HEK293 (cell line): ENCODE measurements around the gene ADAMTS17.

Experiments
- CTCF ChIA-PET: fragments of 350-600 bp; formaldehyde crosslinking; extraction: SDS; loops from one replicate; lab custom pipeline; 2021; ENCODE audit warnings: antibody characterized with exemption; lab: Yijun Ruan, JAX
- POLR2A ChIA-PET: fragments of 300-600 bp; formaldehyde crosslinking; extraction: SDS; loops from one replicate; lab custom pipeline; 2020; ENCODE audit warnings: antibody characterized with exemption, inconsistent platforms; lab: Yijun Ruan, JAX
- H3K27ac ChIP-seq: fragments of 200-500 bp; sonication (Bioruptor generic); 2 replicates; pipeline ENCODE4 v1.5.1; 2014; ENCODE audit warnings: low read depth, low read length, control low read depth, inconsistent platforms; ENCODE audit errors: extremely low read depth
- H3K36me3 ChIP-seq, 2 experiments: fragments of 200-500 bp in 1 of 2; sonication (Bioruptor generic) in 1 of 2; 1 replicate in 1 of 2; 2 replicates in 1 of 2; pipeline ENCODE4 v1.5.1; 2014 to 2017; ENCODE audit warnings: inconsistent platforms in 2 of 2, low read length in 2 of 2; ENCODE audit not compliant: control insufficient read depth in 2 of 2, insufficient read depth in 1 of 2
- H3K4me1 ChIP-seq: fragments of 200-500 bp; sonication (Bioruptor generic); 2 replicates; pipeline ENCODE4 v1.5.1; 2014; ENCODE audit warnings: mild to moderate bottlenecking, low read length, inconsistent platforms; ENCODE audit not compliant: control insufficient read depth, insufficient read depth
- H3K4me3 ChIP-seq: 2 replicates; pipeline ENCODE4 v1.5.1; 2011; ENCODE audit warnings: low read depth, mild to moderate bottlenecking, control low read depth, low read length, moderate library complexity
- H3K9me3 ChIP-seq: fragments of 200-500 bp; sonication (Bioruptor generic); 2 replicates; pipeline ENCODE4 v1.5.1; 2014; ENCODE audit warnings: low read depth, low read length, inconsistent platforms; ENCODE audit not compliant: control insufficient read depth, insufficient read depth
- KLF8 ChIP-seq: fragments of 450-650 bp; formaldehyde crosslinking; IDR thresholded peaks from 2 replicates; pipeline ENCODE4 v1.5.1; 2016; ENCODE audit warnings: missing biosample characterization, missing genetic modification characterization
- MEIS1 ChIP-seq: sonication (generic); formaldehyde crosslinking; IDR thresholded peaks from 2 replicates; pipeline ENCODE4 v1.8.1; 2022; ENCODE audit warnings: missing genetic modification reagents, mild to moderate bottlenecking, borderline replicate concordance
- MZF1 ChIP-seq: fragments of 450-650 bp; formaldehyde crosslinking; IDR thresholded peaks from 2 replicates; pipeline ENCODE4 v1.5.1; 2017; ENCODE audit warnings: missing biosample characterization, missing genetic modification characterization, borderline replicate concordance
- OVOL3 ChIP-seq: fragments of 450-650 bp; formaldehyde crosslinking; IDR thresholded peaks from 2 replicates; pipeline ENCODE4 v1.5.1; 2016; ENCODE audit warnings: missing biosample characterization, missing genetic modification characterization
- PRDM1 ChIP-seq: fragments of 450-650 bp; formaldehyde crosslinking; IDR thresholded peaks from 2 replicates; pipeline ENCODE4; 2016; ENCODE audit warnings: missing biosample characterization, missing genetic modification characterization
- ZBTB26 ChIP-seq: fragments of 450-650 bp; formaldehyde crosslinking; optimal IDR thresholded peaks from 2 replicates; pipeline ENCODE3; 2016; ENCODE audit warnings: missing biosample characterization, mild to moderate bottlenecking, missing genetic modification characterization
- ZNF157 ChIP-seq: fragments of 450-650 bp; formaldehyde crosslinking; IDR thresholded peaks from 2 replicates; pipeline ENCODE4 v1.5.1; 2016; ENCODE audit warnings: missing biosample characterization, missing genetic modification characterization
- ZNF169 ChIP-seq: fragments of 450-650 bp; formaldehyde crosslinking; IDR thresholded peaks from 2 replicates; pipeline ENCODE4 v1.5.1; 2016; ENCODE audit warnings: missing biosample characterization, missing genetic modification characterization
- ZNF23 ChIP-seq: fragments of 450-650 bp; formaldehyde crosslinking; IDR thresholded peaks from 2 replicates; pipeline ENCODE4 v1.5.1; 2016; ENCODE audit warnings: missing biosample characterization, missing genetic modification characterization, borderline replicate concordance
- ZNF292 ChIP-seq: fragments of 450-650 bp; formaldehyde crosslinking; IDR thresholded peaks from 2 replicates; pipeline ENCODE4 v1.5.1; 2016; ENCODE audit warnings: low read depth, missing biosample characterization, missing genetic modification characterization, borderline replicate concordance
- ZNF404 ChIP-seq: fragments of 450-650 bp; formaldehyde crosslinking; IDR thresholded peaks from 2 replicates; pipeline ENCODE4 v1.5.1; 2017; ENCODE audit warnings: missing biosample characterization, missing genetic modification characterization
- ZNF48 ChIP-seq: fragments of 450-650 bp; formaldehyde crosslinking; IDR thresholded peaks from 2 replicates; pipeline ENCODE4 v1.5.1; 2016; ENCODE audit warnings: missing biosample characterization, missing genetic modification characterization
- ZNF560 ChIP-seq: fragments of 450-650 bp; formaldehyde crosslinking; IDR thresholded peaks from 2 replicates; pipeline ENCODE4 v1.5.1; 2017; ENCODE audit warnings: missing biosample characterization, missing genetic modification characterization, borderline replicate concordance
- ZNF585B ChIP-seq: fragments of 450-650 bp; formaldehyde crosslinking; IDR thresholded peaks from 2 replicates; pipeline ENCODE4 v1.5.1; 2016; ENCODE audit warnings: missing biosample characterization, missing genetic modification characterization
- ZNF624 ChIP-seq: fragments of 450-650 bp; formaldehyde crosslinking; IDR thresholded peaks from 2 replicates; pipeline ENCODE4 v1.5.1; 2017; ENCODE audit warnings: missing biosample characterization, missing genetic modification characterization
- ZNF677 ChIP-seq: fragments of 450-650 bp; IDR thresholded peaks from 2 replicates; pipeline ENCODE4 v1.5.0; 2018; ENCODE audit warnings: missing biosample characterization, mild to moderate bottlenecking, missing genetic modification characterization, moderate library complexity
- ZNF692 ChIP-seq: fragments of 450-650 bp; formaldehyde crosslinking; IDR thresholded peaks from 2 replicates; pipeline ENCODE4 v1.5.1; 2016; ENCODE audit warnings: missing biosample characterization, missing genetic modification characterization
- ZSCAN5A ChIP-seq: fragments of 450-650 bp; formaldehyde crosslinking; IDR thresholded peaks from 2 replicates; pipeline ENCODE4 v1.5.1; 2016; ENCODE audit warnings: missing biosample characterization, missing genetic modification characterization
- ZXDB ChIP-seq: fragments of 450-650 bp; formaldehyde crosslinking; IDR thresholded peaks from 2 replicates; pipeline ENCODE4 v1.5.1; 2016; ENCODE audit warnings: missing biosample characterization, missing genetic modification characterization
- TF ChIP-seq, protein P1 (sequence below): fragments of 450-650 bp; formaldehyde crosslinking; IDR thresholded peaks from 2 replicates; pipeline ENCODE4 v1.5.1; 2016; ENCODE audit warnings: missing biosample characterization, missing genetic modification characterization

ADAMTS17 gene

GRCh38 chr15:100078511-100079220 is 263.1 kb downstream of the ADAMTS17 start:
- H3K4me3 ChIP-seq: no peak overlapping the region
- no peak overlapping the region for H3K27ac ChIP-seq
- ChIA-PET CTCF (interaction anchor here (0.6 to 0.7 kb wide), 2 partner anchors 16 to 1431 kb away, joined by 3 to 4 read pairs; no protein-coding TSS in a partner anchor), POLR2A (no interaction called here)
- TF ChIP-seq ZNF157 (no peak), ZNF585B (tag by site-specific recombination) (no peak), ZNF404 (tag by site-specific recombination) (no peak), PRDM1 (tag by site-specific recombination) (no peak), KLF8 (tag by site-specific recombination) (no peak), ZNF560 (no peak), ZXDB (tag by site-specific recombination) (no peak), ZNF48 (no peak), MEIS1 (CRISPR knock-in tag) (no peak), ZNF624 (tag by site-specific recombination) (no peak), ZNF292 (no peak)
- TF ChIP-seq, protein P1, sequence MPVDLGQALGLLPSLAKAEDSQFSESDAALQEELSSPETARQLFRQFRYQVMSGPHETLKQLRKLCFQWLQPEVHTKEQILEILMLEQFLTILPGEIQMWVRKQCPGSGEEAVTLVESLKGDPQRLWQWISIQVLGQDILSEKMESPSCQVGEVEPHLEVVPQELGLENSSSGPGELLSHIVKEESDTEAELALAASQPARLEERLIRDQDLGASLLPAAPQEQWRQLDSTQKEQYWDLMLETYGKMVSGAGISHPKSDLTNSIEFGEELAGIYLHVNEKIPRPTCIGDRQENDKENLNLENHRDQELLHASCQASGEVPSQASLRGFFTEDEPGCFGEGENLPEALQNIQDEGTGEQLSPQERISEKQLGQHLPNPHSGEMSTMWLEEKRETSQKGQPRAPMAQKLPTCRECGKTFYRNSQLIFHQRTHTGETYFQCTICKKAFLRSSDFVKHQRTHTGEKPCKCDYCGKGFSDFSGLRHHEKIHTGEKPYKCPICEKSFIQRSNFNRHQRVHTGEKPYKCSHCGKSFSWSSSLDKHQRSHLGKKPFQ: no peak
- H3K9me3 ChIP-seq: no peaks in the 10 kb centered on the region
- no peaks in the 10 kb centered on the region for H3K36me3 ChIP-seq
- H3K4me1 ChIP-seq: no peaks in the 10 kb centered on the region

DNA sequence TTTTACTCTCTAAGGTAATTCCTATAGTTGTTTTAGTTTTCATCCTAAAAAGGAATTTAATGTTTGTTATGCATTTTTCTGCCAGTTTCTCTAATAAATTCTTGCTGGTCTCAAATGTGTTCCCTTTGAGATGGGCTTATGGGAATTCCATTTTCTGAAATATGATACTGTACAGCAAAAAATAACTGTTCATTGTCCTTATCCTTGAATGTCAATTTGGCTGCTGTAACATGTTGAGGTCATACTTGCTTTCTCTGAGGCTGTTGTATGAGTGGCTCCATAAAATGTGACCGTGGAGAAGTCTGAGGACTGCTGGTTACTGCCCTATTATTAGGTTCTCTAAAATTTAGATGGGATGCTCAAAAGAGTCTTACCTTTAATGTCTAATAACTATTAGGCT is 266.5 kb downstream of the ADAMTS17 start:
- Histone ChIP-seq H3K9me3 (no peaks in the 10 kb centered on the region), H3K4me1 (no peaks in the 10 kb centered on the region), H3K4me3 (no peak overlapping the region), H3K36me3 (no peaks in the 10 kb centered on the region), H3K27ac (no peak overlapping the region)
- TF ChIP-seq ZNF677 (tag by site-specific recombination) (no peak), ZSCAN5A (tag by site-specific recombination) (no peak), ZNF169 (no peak), ZNF48 (no peak), ZBTB26 (no peak), OVOL3 (tag by site-specific recombination) (no peak), ZNF23 (tag by site-specific recombination) (no peak), ZNF692 (tag by site-specific recombination) (no peak), MZF1 (no peak)
- CTCF ChIA-PET: interaction anchor here (0.7 kb wide), 1 partner anchor 13 kb away, joined by 3 read pairs; no protein-coding TSS in a partner anchor
- POLR2A ChIA-PET: no interaction called here
